A673 (cell line): ENCODE measurements around the gene PJVK. TPM values are rescaled to one million over a fixed set of nuclear protein-coding genes. Genes with fewer than 3 reads are reported as not detected.
"Not testable (repeated sequence)": the region's sequence is repeated elsewhere in the genome, so short reads cannot be mapped to it uniquely, and the experiment has no call there.

Source experiments
- BruUV-seq: library from RNA; stranded (reverse); fragments of 400-500 nt; replicated peaks from 2 replicates; lab custom pipeline; 2021; lab: Mats Ljungman, UMichigan
- CTCF ChIA-PET: fragments of 300-600 bp; sonication (Branson Sonifier 250); formaldehyde crosslinking; loops from one replicate; lab custom pipeline; 2022; ENCODE audit warnings: antibody characterized with exemption; lab: Charles Lee
- POLR2A ChIA-PET: fragments of 300-600 bp; sonication (Branson Sonifier 250); formaldehyde crosslinking; loops from one replicate; lab custom pipeline; 2022; ENCODE audit warnings: antibody characterized with exemption; ENCODE audit not compliant: low non-redundant PET; lab: Charles Lee
- DNase-seq: peaks from one replicate; pipeline ENCODE4 v3.0.0-alpha.2; 2015; ENCODE audit warnings: low spot score
- H3K27ac ChIP-seq: fragments of 200-600 bp; sonication (generic); 2 replicates; pipeline ENCODE4 v1.5.1; 2016; ENCODE audit warnings: mixed run types, low read depth, mild to moderate bottlenecking, mixed read lengths, antibody characterized with exemption, low read length; ENCODE audit not compliant: poor library complexity, severe bottlenecking
- H3K27me3 ChIP-seq: fragments of 200-600 bp; sonication (generic); replicated peaks from 2 replicates; pipeline ENCODE4 v1.6.1; 2017; ENCODE audit warnings: mixed run types, low read depth, mild to moderate bottlenecking, mixed read lengths, antibody characterized with exemption, low read length; ENCODE audit not compliant: insufficient read depth, poor library complexity
- H3K36me3 ChIP-seq: fragments of 200-600 bp; sonication (generic); 2 replicates; pipeline ENCODE4 v1.6.1; 2016; ENCODE audit warnings: mixed run types, mild to moderate bottlenecking, mixed read lengths, antibody characterized with exemption, low read length; ENCODE audit not compliant: insufficient read depth, poor library complexity, severe bottlenecking
- H3K4me1 ChIP-seq: fragments of 200-600 bp; sonication (generic); 2 replicates; pipeline ENCODE4 v1.6.1; 2017; ENCODE audit warnings: mixed run types, mild to moderate bottlenecking, mixed read lengths, antibody characterized with exemption, low read length; ENCODE audit not compliant: insufficient read depth, poor library complexity, severe bottlenecking
- H3K4me3 ChIP-seq: fragments of 200-600 bp; sonication (generic); 2 replicates; pipeline ENCODE4 v1.5.1; 2016; ENCODE audit warnings: low read depth, mixed run types, mild to moderate bottlenecking, mixed read lengths, low read length; ENCODE audit not compliant: poor library complexity, severe bottlenecking
- H3K9me3 ChIP-seq: fragments of 200-600 bp; sonication (generic); 2 replicates; pipeline ENCODE4 v1.6.1; 2016; ENCODE audit warnings: mixed run types, low read depth, mild to moderate bottlenecking, mixed read lengths, antibody characterized with exemption, low read length; ENCODE audit not compliant: poor library complexity, severe bottlenecking
- EZH2 ChIP-seq: fragments of 200-600 bp; sonication (generic); IDR thresholded peaks from 2 replicates; pipeline ENCODE4 v1.6.1; 2017; ENCODE audit warnings: borderline replicate concordance, low read depth, mild to moderate bottlenecking, mixed read lengths, antibody characterized with exemption, low read length; ENCODE audit not compliant: poor library complexity, severe bottlenecking
- intact Hi-C: fragments of 100-400 bp; cut with micrococcal nuclease; formaldehyde crosslinking; loops from one replicate; pipeline ENCODE4 v1.10.0; 2022; ENCODE audit not compliant: unreplicated experiment
- total RNA-seq: library from RNA; stranded (reverse); gene quantifications from 2 replicates; pipeline ENCODE4 v1.2.3, GENCODE V29; 2021
- TF ChIP-seq, protein P1 (sequence below): fragments of 300-800, 200-600 bp; sonication (generic); conservative IDR thresholded peaks from 2 replicates; pipeline ENCODE4 v1.5.1; 2017; ENCODE audit warnings: low read depth, mild to moderate bottlenecking, antibody characterized with exemption, low read length, moderate library complexity, mixed read lengths

PJVK gene
- total RNA-seq, 1 experiment from 2014 or later = 1.9 TPM

DNA sequence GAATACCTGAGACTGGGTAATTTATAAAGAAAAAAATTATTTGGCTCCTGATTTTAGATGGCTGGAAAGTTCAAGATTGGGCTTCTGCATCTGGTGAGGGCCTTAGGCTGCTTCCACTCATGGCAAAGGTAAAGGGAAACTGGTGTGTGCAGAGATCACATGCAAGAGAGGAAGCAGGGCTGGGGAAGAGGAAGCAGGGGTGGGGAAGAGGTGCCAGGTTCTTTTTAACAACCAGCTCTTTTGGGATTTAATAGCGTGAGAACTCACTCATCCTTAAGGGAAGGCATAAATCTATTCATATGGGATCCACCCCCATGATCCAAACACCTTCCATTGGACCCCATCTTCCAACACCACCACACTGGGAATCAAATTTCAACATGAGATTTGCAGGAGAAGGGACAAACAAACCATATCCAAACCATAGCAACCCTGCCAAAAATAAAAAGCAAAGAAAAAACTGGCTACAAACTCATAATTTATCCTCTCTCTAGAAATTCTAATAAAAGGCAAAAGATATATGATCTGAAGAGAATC lies 30.6 kb upstream of the PJVK start:
- Histone ChIP-seq H3K27me3 (no peaks in the 10 kb centered on the region), H3K4me1 (peaks cover 15% of the 10 kb centered on the region), H3K27ac (no peak overlapping the region), H3K36me3 (no peaks in the 10 kb centered on the region), H3K9me3 (no peaks in the 10 kb centered on the region), H3K4me3 (no peak overlapping the region)
- POLR2A ChIA-PET = no interaction called here
- BruUV-seq = no TSS peak
- intact Hi-C loops = no loop called here
- CTCF ChIA-PET = no interaction called here
- TF ChIP-seq, protein P1, sequence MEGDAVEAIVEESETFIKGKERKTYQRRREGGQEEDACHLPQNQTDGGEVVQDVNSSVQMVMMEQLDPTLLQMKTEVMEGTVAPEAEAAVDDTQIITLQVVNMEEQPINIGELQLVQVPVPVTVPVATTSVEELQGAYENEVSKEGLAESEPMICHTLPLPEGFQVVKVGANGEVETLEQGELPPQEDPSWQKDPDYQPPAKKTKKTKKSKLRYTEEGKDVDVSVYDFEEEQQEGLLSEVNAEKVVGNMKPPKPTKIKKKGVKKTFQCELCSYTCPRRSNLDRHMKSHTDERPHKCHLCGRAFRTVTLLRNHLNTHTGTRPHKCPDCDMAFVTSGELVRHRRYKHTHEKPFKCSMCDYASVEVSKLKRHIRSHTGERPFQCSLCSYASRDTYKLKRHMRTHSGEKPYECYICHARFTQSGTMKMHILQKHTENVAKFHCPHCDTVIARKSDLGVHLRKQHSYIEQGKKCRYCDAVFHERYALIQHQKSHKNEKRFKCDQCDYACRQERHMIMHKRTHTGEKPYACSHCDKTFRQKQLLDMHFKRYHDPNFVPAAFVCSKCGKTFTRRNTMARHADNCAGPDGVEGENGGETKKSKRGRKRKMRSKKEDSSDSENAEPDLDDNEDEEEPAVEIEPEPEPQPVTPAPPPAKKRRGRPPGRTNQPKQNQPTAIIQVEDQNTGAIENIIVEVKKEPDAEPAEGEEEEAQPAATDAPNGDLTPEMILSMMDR = no peak
- TF ChIP-seq EZH2 = no peak
- DNase-seq = peak; percentile 9

- Histone ChIP-seq H3K27ac (no peak overlapping the region), H3K27me3 (no peaks in the 10 kb centered on the region), H3K4me1 (peaks cover 15% of the 10 kb centered on the region), H3K36me3 (peaks cover under 1% of the 10 kb centered on the region), H3K4me3 (no peak overlapping the region), H3K9me3 (no peaks in the 10 kb centered on the region)
- no TSS peak for BruUV-seq
- CTCF ChIA-PET = no interaction called here
- DNase-seq = no peak
- TF ChIP-seq EZH2 = no peak
- TF ChIP-seq, protein P1 = no peak
- POLR2A ChIA-PET = no interaction called here
- intact Hi-C loops = no loop called here
These were observed 29.1 kb upstream of the PJVK start for GRCh38 chr2:178422097-178422496.

DNA sequence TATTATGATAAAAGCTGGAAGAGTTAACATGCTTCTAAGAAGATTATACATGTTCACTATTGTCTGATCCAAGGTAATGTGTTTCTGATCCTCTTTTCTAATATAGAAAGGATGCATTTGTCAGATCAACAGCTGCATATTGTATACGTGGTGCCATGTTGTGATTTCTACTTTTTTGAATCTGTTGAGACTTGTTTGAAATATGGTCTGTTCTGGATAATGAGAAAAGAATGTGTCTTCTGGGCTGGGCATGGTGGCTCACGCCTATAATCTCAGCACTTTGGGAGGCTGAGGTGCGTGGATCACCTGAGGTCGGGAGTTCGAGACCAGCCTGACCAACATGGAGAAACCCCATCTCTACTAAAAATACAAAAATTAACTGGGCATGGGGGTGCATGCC lies 27.4 kb upstream of the PJVK start:
- H3K27ac ChIP-seq, H3K9me3 ChIP-seq, DNase-seq, CTCF ChIA-PET, POLR2A ChIA-PET, H3K4me3 ChIP-seq, H3K36me3 ChIP-seq, BruUV-seq, H3K27me3 ChIP-seq, intact Hi-C loops: not testable (repeated sequence)
- H3K4me1 ChIP-seq = peaks cover 15% of the 10 kb centered on the region

DNA sequence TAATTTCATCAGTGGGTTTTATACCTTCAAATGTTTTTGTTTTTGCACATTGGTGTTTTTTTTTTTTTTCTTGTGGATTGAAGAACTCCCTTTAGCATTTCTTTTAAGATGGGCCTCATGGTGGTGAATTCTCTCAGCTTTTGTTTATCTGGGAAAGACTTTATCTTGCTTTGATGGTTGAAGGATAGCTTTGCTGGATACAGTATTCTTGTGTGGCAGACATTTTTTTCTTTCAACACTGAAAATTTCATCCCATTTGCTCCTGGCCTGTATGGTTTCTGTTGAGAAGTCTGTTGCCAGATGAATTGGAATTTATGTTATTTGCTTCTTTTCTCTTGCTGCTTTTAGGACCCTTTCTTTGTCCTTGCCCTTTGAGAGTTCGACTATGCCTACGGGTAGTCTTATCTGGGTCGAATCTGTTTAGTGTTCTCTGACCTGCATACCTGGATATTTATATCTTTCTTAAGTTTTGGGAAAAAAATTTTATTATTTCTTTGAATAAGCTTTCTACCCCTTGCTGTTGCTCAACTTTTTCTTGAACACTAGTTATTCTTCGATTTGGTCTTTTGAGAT lies 25.8 kb upstream of the PJVK start:
- no peak for DNase-seq

More for the DNA sequence above, 25.8 kb upstream of the PJVK start:
- BruUV-seq = no TSS peak
- CTCF ChIA-PET = no interaction called here
- intact Hi-C loops = no loop called here
- POLR2A ChIA-PET = no interaction called here
- Histone ChIP-seq H3K9me3 (no peaks in the 10 kb centered on the region), H3K4me3 (no peak overlapping the region), H3K27ac (no peak overlapping the region), H3K36me3 (peaks cover 16% of the 10 kb centered on the region), H3K4me1 (peaks cover 4% of the 10 kb centered on the region), H3K27me3 (no peaks in the 10 kb centered on the region)
- TF ChIP-seq EZH2 = no peak
- TF ChIP-seq, protein P1 = no peak
